K562 (cell line): Measurements from ENCODE around the gene ZNF138.

ENCODE experiments used
- CTCF ChIP-seq, 3 experiments: IDR thresholded peaks in 2 of 3; conservative IDR thresholded peaks in 1 of 3; 2 replicates each; pipeline ENCODE4 v1.5.1; 2011 to 2012; ENCODE audit warnings: low read length in 3 of 3, mild to moderate bottlenecking in 3 of 3, control low read depth in 2 of 3, improper control_type of control experiment in 1 of 3, inconsistent platforms in 1 of 3, low read depth in 1 of 3, mixed read lengths in 1 of 3, moderate library complexity in 1 of 3; ENCODE audit not compliant: insufficient read depth in 2 of 3
- NR2F6 ChIP-seq: fragments of 450-650 bp; formaldehyde crosslinking; IDR thresholded peaks from 2 replicates; pipeline ENCODE4 v1.4.0; 2020; ENCODE audit warnings: mild to moderate bottlenecking
- TGIF2 ChIP-seq: sonication (generic); formaldehyde crosslinking; IDR thresholded peaks from 2 replicates; pipeline ENCODE4 v1.8.1; 2022; ENCODE audit warnings: mild to moderate bottlenecking, missing genetic modification reagents, moderate library complexity
- ZNF274 ChIP-seq: IDR thresholded peaks from 2 replicates; pipeline ENCODE4 v1.6.1; 2011; ENCODE audit warnings: low read depth, mild to moderate bottlenecking, low read length, moderate library complexity, borderline replicate concordance
- ZNF282 ChIP-seq: sonication (generic); formaldehyde crosslinking; IDR thresholded peaks from 2 replicates; pipeline ENCODE4 v1.8.1; 2023; ENCODE audit warnings: missing genetic modification reagents
- TF ChIP-seq, protein P1 (sequence below): fragments of 450-650 bp; IDR thresholded peaks from 2 replicates; pipeline ENCODE4 v1.6.1; 2016; ENCODE audit warnings: missing biosample characterization, missing genetic modification characterization

- TF ChIP-seq, protein P1, sequence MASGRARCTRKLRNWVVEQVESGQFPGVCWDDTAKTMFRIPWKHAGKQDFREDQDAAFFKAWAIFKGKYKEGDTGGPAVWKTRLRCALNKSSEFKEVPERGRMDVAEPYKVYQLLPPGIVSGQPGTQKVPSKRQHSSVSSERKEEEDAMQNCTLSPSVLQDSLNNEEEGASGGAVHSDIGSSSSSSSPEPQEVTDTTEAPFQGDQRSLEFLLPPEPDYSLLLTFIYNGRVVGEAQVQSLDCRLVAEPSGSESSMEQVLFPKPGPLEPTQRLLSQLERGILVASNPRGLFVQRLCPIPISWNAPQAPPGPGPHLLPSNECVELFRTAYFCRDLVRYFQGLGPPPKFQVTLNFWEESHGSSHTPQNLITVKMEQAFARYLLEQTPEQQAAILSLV (tag) = no peak
- TF ChIP-seq CTCF (IDR thresholded peaks at IDR 0.05 in 2 of 3, conservative IDR thresholded peaks at IDR 0.05 in 1 of 3; ENCODE audit: insufficient read depth in 2 of 3, low read depth in 1 of 3, low read length in 3 of 3) = no peak
- TF ChIP-seq ZNF282 = no peak
- no peak for TF ChIP-seq TGIF2 (CRISPR knock-in tag)
- TF ChIP-seq NR2F6 = no peak
- no peak for TF ChIP-seq ZNF274
These were observed 997 bp upstream of the ZNF138 start for GRCh38 chr7:64793106-64793755.
